ENCODE measurements around the gene TMEM248.

DNA sequence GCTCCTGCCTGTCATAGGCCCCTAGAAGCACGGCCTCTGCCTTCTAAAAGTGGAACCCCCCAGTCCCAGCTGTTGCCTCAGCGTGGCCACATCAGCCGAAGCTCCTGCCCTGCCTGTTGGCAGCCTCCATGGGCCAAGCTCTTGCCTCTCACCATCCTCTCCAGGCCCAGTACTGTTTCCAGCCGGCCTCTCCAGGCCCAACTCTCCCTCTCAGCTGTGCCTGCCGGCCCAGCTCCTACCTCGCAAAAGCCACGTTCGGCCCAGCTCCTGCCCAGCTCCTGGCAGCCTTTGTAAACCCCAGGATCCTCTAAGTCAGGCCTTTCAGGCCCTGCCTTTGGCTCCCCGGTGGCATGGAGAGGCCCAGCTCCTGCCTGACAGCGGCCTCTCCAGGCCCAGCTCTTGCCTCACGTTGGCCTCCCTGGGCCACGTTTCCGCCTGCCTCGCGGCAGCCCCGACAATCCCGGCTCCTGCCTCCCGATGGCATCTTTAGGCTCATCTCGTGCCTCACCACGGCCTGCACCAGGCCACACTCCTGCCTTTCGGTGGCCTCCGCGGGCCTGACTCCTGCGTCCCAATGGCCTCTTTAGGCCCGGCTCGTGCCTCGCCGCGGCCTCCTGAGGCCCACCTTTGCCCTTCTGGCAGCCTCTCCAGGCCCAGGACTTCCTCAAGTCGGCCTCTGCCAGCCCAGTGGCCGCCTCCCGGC, 17.5 kb upstream of the TMEM248 start:
- no peak for TF ChIP-seq POLR2A (IDR thresholded peaks at IDR 0.05)
- TF ChIP-seq, protein P1, sequence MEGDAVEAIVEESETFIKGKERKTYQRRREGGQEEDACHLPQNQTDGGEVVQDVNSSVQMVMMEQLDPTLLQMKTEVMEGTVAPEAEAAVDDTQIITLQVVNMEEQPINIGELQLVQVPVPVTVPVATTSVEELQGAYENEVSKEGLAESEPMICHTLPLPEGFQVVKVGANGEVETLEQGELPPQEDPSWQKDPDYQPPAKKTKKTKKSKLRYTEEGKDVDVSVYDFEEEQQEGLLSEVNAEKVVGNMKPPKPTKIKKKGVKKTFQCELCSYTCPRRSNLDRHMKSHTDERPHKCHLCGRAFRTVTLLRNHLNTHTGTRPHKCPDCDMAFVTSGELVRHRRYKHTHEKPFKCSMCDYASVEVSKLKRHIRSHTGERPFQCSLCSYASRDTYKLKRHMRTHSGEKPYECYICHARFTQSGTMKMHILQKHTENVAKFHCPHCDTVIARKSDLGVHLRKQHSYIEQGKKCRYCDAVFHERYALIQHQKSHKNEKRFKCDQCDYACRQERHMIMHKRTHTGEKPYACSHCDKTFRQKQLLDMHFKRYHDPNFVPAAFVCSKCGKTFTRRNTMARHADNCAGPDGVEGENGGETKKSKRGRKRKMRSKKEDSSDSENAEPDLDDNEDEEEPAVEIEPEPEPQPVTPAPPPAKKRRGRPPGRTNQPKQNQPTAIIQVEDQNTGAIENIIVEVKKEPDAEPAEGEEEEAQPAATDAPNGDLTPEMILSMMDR (IDR thresholded peaks at IDR 0.05): no peak
- TF ChIP-seq EP300 (IDR thresholded peaks at IDR 0.05; ENCODE audit: low read depth): no peak
- no peak for TF ChIP-seq POLR2AphosphoS5 (IDR thresholded peaks at IDR 0.05)
